GM21723 (cell line): ENCODE measurements around the gene DVL2.

Experiments
- ATAC-seq: cut with Tn5 transposase; IDR thresholded peaks from one replicate; pipeline ENCODE4 v1.9.1; 2021; ENCODE audit warnings: mild to moderate bottlenecking, moderate library complexity; ENCODE audit not compliant: unreplicated experiment

Gene DVL2

DNA sequence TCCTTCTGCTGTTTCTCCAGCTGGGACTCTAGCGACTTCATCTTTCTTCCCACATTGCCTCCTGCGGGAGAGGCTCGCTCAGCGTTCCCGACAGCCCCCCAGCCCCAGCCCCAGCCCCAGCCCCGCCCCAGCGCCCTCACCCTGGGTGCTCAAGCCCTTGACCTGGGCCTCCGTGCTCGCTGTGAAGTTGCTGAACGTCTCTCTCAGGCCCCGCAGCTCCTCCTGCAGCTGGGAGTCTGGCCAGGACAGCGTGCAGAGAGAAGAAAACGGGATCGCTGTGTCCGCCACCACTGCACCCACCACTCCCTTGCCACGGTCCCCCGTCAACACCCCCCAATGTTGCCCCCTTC lies 57.5 kb downstream of the DVL2 start:
- ATAC-seq: no peak

- ATAC-seq: no peak
Observed at GRCh38 chr17:7176107-7176840, 58.0 kb downstream of the DVL2 start.
